ENCODE results near the gene PRDM16.

PRDM16 gene

DNA sequence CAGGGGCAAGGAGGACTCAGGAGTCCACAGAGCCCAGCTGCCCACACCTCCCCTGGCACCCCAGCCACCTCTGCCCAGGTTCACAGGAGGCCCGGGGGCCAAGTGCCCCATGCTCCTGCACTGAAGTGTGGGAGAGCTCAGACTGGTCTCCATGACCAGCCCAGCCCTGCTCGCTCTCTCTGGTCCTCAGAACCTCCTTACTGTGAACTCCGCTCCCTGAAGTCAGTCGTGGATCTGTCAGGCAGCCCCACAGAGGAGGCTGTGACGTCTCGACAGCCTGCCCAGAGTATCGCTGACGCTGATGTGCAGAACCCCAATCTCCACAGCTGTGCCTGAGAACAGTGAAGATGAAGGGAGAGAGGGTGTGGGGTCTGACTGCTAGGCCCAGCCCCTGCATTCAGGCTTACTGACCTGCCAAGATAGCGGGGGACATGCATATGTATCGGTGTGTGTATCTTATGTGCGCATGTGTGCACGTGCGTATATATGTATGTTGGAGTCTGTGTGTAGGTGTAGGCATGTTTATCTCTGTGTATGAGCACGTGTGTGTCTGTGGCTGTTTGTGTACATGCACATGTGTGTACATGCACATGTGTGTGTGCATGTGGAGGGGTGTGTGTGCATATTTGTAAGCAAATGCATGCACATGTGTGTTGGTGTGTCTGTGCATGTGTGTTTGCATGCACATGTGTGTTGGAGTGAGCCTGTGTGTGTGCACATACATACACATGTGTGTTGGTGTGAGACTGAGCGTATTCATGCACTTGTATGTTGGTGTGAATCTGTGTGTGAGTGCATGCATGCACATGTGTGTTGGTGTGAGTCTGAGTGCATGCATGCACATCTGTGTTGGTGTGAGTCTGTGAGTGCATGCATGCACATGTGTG, 267.0 kb downstream of the PRDM16 start:
- DNase-seq (ENCODE audit: low read depth, low spot score) = no peak

DNA sequence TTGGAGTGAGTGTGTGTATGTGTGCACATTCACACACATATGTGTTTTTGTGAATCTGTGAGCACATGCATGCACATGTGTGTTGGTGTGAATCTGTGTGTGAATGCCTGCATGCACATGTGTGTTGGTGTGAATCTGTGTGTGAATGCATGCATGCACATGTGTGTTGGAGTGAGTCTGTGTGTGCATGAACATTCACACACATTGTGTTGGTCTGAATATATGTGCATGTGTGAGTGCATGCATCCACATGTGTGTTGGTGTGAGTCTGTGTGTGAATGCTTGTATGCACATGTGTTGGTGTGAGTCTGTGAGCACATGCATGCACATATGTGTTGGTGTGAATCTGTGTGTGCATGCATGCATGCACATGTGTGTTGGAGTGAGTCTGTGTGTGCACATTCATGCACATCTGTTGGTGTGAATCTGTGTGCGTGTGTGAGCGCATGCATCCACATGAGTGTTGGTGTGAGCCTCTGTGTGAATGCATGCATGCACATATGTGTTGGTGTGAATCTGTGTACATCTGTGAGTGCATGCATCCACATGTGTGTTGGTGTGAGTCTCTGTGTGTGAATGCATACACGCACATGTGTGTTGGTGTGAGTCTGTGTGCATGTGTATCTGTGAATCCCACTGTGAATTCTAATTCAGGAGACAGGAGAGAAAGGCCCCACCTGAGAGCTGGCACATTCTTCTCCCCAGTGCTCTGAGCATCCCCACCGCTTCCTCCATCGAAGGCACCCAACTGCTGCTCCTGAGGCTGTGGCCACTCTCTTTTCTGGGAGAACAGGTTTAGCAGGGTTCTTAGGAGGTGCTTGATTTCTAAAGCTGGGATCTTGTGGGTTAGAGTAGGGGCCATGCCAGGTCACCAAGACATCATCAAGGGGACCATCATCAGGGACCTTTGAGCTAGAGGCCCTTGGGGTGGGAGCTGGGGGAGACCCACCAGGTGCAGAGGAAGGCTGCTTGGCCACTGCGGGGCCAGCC, 267.9 kb downstream of the PRDM16 start:
- no peak for DNase-seq (ENCODE audit: low read depth, low spot score)

DNA sequence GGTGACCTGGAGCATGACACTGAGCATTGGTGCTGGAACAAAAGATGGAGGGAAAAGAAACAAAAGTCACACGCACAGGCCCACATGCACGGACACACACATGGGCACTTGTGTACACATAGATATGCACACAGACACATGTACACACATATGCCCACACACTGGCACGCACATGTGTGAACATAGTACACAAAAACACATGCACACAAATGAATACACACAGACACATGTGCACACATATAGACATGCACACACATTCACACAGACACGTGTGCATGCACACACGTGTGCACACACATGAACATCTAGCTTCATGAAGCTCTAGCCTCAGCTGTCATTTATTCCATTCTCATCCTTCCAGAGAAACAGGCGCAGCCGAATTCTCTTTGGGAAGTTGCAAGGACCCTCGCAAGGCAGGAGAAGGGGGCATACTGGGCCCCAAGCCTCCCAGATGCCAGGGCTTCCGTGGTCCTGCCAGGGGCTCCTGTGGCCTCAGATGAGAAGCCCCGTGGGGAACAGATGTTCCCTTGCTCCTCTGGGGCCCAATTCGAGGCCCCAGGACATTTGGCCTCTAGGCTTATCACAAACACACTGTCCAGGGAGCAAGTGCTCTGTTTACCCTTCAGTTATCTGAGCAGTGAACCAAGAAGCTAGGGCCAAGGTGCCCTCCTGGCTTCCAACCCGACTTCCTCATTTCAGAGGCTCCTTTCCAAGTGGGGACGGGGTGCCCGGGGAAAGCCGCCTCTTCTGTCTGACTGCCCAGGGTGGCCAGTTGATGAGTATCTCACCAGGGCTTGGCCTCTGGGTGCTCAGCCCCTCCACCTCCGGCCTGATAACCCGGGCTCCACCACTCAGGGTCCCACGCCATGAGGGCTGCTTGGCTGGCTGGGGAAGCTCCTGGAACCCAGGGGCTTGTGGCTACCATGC, 269.1 kb downstream of the PRDM16 start:
- no peak for DNase-seq (ENCODE audit: low read depth, low spot score)

DNA sequence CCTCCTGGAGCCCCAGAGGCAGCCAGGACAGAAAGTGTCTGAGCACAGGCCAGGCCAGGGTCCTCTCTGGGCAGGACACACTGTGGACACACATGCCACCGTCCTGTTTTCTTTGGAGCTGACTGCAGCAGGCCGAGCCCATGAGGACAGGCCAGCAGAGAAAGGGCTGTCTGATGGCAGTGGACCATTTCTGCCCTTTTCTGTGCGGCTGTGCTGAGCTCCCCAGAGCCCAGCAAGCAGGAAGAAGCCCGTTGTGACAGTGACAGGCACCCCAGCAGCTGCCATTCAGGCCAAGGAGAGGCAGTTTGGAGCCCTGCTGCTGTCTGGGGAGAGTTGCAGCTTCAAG, 269.7 kb downstream of the PRDM16 start:
- no peak for DNase-seq (ENCODE audit: low read depth, low spot score)

DNA sequence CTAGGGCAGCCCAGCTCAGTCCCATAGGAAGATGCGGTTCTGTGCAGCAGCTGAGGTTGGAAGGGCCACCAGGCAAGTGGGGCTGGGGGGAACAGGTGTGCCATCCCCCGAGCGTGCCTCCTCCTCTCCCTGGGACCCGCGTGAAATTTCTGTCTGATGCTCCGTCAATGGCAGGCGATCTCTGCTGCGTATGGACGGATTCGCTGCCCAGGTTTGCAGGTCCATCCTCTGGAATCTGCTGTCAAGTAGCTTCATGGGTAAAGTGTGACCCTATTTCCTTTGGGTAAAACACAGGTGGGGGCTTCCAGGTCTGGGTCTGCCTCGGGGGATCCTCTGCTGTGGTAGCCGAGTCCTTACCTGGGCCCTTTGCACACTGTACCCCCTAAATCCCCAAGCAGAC, 270.9 kb downstream of the PRDM16 start:
- no peak for DNase-seq (ENCODE audit: low read depth, low spot score)

DNA sequence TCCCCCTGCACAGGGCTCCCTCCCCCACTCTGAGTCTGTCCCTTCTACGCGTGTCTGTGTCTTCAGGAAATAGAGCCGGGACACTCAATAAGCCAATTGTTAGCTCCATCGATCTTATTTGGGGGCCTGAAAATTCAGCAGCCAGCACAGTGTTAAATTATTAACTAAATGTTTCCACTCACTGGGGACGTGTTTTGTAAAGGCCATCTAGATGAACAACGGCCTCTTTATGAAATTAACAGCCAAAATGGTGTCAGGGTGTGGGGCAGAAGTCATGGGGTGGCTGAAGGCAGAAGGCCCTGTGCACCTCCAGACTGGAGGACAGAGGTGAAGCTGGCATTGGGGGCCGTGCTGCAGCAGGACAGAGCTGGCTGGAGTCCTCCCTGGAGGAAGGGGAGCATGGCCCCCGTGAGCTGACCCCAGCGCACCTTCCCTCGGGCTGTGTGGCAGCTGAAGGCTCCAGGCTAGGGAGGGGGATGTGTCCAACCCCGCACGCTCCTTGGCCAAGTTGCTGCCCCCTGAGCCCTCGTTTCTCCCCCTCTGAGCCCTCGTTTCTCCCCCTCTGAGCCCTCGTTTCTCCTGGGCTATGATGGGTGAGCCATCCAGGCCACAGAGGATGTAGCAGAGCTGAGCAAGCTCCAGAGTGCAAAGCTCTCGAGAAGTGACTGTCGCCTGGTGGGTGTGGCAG, 271.7 kb downstream of the PRDM16 start:
- DNase-seq (ENCODE audit: low read depth, low spot score) = no peak

DNA sequence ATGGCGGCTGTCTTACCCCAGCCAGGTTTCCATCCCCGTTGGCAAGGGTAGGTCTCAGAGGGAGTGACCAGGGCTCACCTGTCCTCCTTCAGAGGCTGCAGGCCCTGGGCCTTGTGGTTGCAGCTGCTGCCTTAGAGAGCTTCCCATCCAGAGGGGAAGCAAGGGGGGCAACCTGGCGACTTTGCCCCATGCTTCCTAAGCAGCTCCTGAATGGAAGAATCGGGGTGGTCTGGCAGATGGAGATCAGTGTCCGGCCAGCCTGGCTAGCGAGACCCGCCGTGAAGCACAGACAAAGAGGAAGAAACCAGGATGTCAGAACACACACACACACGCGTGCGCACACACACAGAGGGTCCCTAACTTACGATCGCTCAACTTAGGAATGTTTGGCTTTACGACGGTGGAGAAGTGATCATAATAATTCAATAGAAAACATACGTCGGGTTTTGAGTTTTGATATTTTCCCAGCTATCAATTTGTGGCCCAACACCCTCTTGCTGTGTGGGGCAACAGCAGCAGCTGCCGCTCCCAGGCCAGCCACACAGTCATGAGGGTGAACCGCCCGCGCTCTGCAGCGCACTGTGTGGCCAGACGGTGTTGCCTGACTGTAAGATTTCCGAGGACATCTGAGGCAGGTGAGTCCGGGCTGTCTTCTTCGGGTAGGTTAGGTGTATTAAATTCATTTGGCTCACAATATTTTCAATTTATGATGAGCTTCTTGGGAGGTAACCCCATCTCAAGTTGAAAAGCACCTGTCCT, 272.4 kb downstream of the PRDM16 start:
- DNase-seq (ENCODE audit: low read depth, low spot score) = no peak

DNA sequence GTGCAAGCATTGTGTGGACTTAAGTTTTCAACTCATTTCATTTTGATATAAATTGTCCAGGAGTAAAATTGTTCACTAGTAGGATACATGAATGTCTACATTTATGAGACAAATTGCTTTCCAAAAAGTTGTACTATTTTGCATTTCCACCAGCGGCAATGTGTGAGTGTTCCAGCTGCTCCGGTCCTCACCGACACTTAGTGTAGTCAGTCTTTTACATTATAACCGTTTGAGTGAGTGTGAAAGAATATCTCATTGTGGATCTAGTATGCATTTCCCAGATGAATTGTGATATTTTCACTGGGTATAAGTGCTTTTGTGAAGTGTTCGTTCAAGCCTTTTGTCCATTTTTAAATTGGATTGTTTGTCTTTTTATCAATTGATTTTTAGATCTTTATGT, 274.0 kb downstream of the PRDM16 start:
- DNase-seq (ENCODE audit: low read depth, low spot score) = no peak

DNA sequence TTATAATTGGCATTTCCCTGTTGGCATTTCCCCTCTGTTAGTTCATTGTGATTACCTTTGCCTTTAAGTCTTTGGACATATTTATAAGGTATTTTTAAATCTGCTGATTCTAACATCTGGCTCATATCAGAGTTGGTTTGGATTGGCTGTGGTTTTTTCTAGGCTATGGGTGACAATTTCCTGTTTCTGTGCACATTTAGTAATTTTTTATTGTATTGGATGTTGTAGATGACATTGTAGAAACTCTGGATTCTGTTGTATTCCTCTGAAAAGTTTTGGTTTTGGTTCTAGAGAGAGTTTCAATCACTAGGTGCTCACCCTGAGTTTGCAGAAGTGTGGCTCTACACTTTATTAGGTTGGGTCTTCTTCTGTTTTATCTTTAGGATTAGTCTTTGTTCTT, 275.4 kb downstream of the PRDM16 start:
- DNase-seq (ENCODE audit: low read depth, low spot score) = no peak

DNA sequence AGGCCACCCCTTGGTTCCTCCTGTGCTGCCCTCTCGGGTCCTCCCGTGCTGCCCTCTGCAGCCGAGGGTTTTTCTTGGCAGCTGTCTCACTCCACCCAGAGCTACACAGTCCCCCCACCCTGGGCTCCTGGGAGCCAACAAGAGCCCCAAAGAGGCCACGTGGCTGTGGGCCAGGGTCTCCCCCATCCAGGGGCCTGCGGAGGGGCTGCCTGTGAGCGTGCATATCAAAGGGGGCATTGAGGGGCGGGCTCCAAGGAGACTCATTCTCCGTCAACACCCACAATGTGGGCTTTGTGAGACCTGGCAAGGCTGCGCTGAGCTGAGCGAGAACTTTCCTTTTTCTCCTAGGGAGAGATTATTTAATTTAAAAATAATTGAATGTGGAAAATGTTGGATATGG, 276.8 kb downstream of the PRDM16 start:
- DNase-seq (ENCODE audit: low read depth, low spot score) = no peak

DNA sequence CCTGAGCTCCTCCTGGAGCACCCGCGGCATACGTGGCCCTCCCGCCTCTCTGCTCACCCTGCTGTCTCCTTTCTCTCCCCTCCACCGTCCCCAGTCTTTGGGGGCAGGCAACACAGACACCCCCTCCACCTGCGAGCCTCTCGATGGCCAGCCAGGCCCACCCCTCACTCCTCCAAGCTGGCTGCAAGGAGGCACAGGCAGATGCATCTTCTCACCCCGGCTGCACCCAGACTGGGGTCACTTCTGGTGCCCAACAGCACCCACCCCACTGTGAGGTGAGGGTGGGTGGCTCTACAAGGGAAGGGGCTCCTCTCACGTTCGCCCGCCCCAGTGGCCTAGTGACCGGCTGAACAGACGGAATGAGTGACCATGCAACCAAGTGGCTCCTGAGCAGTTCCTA, 277.5 kb downstream of the PRDM16 start:
- no peak for DNase-seq (ENCODE audit: low read depth, low spot score)

DNA sequence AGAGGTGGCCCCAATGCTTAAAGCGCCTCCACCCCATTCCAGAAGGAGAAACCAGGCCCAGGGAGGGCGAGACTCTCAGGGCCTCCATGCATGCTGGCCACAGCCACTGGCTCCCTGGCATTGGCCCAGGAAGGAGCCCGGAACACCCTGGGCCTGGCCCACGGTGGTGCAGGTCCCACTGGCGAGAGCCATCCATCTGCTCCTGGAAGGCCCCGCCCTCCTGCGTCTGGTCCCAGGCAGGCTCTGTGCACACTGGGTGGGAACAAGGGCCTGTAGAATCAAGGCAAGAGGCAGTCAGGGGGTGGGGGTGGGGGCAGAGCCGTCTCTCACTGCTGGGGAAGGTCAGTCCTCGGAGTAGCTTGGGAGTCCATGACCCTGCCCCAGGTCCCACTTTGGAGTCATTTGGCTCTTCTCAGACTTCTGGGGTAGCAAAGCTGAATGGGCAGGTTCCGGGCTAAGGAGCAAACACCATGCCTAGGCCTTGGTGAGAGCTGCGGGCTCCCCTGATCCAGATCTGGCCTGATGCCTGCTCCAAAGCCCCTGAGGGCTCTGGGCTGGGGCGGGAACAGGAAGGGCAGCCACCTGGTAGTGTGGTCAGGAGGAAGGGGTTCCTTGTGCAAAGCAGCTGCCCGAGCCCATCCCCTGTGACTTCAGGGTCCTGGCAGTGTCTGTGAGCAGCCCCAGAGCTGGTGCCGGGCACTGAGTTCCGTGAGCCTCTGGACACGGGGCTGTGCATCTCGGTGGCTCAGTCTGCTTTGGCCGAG, 278.4 kb downstream of the PRDM16 start:
- no peak for DNase-seq (ENCODE audit: low read depth, low spot score)

DNA sequence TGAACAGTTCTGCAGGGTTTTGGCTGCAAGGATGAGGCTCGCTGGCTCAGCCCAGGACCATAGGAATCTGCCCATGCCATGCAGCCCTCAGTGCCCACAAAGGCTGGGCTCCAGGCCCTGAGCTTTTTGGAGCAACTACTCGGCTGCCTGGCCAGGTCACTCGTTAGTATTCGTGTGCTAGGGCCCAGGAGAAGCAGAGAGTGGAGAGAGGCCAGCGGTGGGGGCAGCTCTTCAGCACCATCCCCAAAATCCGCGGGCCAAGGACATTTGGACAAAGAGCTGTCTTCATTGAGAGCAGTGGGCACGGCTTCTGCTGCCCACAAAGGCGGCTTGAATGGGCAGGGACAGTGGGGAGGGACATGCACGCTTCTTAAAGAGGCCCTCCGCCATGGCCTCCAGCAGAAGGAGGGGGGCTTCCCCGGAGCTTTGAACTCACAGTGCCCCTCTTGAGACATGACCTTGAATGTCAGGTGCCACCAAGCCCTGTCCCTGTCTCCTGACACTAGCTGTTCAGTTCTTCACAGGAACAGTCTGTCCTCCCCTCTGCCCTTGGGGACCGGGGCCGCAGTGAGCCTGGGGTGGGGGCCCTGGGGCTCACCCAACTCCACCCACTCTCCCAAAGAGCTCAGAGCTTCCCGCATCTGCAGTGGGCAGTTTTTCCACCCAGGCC, 279.3 kb downstream of the PRDM16 start:
- DNase-seq (ENCODE audit: low read depth, low spot score) = no peak

DNA sequence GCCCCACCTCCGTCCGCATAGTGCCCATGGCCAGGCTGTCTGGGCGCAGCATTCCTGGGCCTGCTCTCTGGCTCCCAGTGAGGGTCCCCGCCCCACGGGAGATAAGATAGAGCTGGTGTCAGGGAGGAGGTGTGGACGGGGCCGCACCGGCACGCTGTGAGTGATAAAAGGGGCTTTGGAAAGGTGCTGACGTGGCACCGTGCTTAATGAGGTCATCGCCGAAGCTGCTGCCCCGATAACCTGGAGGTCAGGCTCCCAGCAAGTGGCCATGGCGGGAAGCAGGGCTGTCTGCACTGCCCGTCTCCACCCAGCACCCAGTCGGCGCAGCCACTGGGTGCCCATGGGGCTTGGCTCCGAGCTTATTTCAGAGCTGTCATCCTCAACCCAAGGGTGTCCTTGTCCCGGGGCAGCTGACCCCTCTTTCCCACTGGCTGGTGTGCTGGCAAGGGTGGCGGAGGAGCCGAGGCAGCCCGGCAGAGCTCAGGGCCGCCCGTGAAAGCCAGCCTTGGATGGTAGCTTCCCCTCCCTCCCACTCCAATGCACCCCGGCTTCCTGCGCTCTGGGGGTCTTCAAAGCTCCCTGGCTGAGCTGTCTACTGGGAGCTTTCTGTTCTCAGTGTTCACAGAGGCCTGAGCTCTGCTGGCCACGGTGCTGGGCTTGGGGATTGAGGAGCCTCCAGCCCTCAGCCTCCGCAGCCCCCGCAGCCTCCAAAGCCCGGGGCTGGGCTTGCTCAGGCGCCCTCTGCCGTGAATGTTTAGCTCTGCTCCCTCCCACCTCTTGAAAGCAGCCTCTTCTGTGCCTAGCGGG, 280.4 kb downstream of the PRDM16 start:
- no peak for DNase-seq (ENCODE audit: low read depth, low spot score)

DNA sequence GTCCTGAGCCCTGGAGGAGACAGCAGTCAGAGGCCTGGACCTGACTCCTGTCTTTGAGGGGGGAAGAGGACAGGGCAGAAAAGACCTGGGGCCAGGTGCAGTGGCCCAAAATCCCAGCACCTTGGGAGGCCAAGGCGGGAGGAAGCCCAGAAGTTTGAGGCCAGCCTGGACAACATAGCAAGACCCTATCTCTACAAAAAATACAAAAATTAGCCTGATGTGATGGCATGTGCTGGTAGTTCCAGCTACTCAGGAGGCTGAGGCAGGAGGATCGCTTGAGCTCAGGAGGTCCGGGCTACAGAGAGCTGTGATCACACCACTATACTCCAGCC, 280.9 kb downstream of the PRDM16 start:
- no peak for DNase-seq (ENCODE audit: low read depth, low spot score)

DNA sequence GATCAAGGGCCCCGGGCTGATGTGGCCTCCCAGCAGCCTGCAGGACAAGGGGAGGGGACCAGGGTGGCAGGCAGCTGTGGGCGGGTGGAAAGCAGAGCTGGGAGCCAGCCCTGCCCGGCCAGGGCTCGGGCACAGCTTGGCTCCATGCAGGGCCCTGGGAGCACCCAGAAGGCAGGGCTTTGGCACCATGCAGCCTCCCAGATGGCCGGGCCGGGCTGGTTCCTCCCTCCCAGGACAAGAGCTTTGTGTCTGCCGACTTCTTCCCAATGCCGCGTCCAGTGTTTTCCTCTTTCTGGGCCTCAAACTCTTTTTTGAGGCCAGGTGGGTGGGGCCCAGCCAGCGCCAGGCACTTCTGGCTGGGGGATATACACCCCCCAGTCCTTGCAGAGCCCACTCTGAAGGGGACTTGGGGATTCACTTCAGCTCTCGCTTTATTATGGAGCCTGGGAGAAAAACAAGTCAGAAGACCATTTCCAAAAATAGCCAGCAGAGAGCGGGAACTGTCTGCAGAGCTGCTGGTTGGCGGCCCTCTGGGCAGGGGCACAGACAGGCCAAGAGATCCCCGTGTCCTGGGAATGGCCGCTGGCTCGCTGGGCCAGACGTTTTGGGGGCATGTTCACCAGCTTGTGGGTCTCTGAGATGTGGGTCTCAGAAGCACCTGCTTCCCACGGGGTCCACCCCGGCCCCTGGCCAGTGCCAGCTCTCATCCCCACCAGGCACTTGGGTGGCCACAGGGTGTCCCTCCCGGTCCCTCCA, 281.7 kb downstream of the PRDM16 start:
- no peak for DNase-seq (ENCODE audit: low read depth, low spot score)
